Mesendoderm (in vitro differentiated cells): Measurements from ENCODE around the gene FMR1. TPM values are rescaled to one million over a fixed set of nuclear protein-coding genes. Genes with fewer than 3 reads are reported as not detected.

ENCODE experiments used
- DNase-seq: peaks from one replicate; pipeline ENCODE4 v3.0.0; 2013
- H2AK5ac ChIP-seq: 2 replicates; pipeline ENCODE4 v1.6.1; 2013; ENCODE audit warnings: low read length, inconsistent platforms
- H2BK120ac ChIP-seq: 2 replicates; pipeline ENCODE4 v1.6.1; 2013; ENCODE audit warnings: low read depth, mild to moderate bottlenecking, low read length, moderate library complexity, mixed read lengths
- H2BK15ac ChIP-seq: replicated peaks from 2 replicates; pipeline ENCODE4 v1.6.1; 2013; ENCODE audit warnings: low read depth, mild to moderate bottlenecking, moderate library complexity
- H2BK5ac ChIP-seq: 2 replicates; pipeline ENCODE4 v1.6.1; 2013; ENCODE audit warnings: low read length, inconsistent platforms
- H3K18ac ChIP-seq: 2 replicates; pipeline ENCODE4 v1.6.1; 2013; ENCODE audit warnings: mild to moderate bottlenecking, low read length, mixed read lengths
- H3K23ac ChIP-seq: one replicate; pipeline ENCODE4 v1.6.1; 2013; ENCODE audit warnings: low read length
- H3K27ac ChIP-seq: 2 replicates; pipeline ENCODE4 v1.5.1; 2013; ENCODE audit warnings: low read depth, mild to moderate bottlenecking, inconsistent platforms, low read length, moderate library complexity
- H3K27me3 ChIP-seq: 2 replicates; pipeline ENCODE4 v1.6.1; 2013; ENCODE audit warnings: low read length, control low read depth, mild to moderate bottlenecking, inconsistent platforms; ENCODE audit not compliant: insufficient read depth, poor library complexity
- H3K36me3 ChIP-seq: 2 replicates; pipeline ENCODE4 v1.6.1; 2013; ENCODE audit warnings: low read length, inconsistent platforms; ENCODE audit not compliant: control insufficient read depth, insufficient read depth
- H3K4ac ChIP-seq: one replicate; pipeline ENCODE4 v1.6.1; 2013; ENCODE audit warnings: low read depth, mild to moderate bottlenecking, low read length, moderate library complexity
- H3K4me1 ChIP-seq: 2 replicates; pipeline ENCODE4 v1.6.1; 2013; ENCODE audit warnings: low read depth, low read length, inconsistent platforms; ENCODE audit not compliant: control insufficient read depth
- H3K4me2 ChIP-seq: 2 replicates; pipeline ENCODE4 v1.6.1; 2013; ENCODE audit warnings: low read length
- H3K4me3 ChIP-seq: 2 replicates; pipeline ENCODE4 v1.5.1; 2013; ENCODE audit warnings: mild to moderate bottlenecking, low read length
- H3K56ac ChIP-seq: one replicate; pipeline ENCODE4 v1.6.1; 2013; ENCODE audit warnings: low read length
- H3K79me1 ChIP-seq: 2 replicates; pipeline ENCODE4 v1.6.1; 2013; ENCODE audit warnings: low read length, inconsistent platforms
- H3K79me2 ChIP-seq: 2 replicates; pipeline ENCODE4 v1.6.1; 2013; ENCODE audit warnings: mild to moderate bottlenecking, low read length; ENCODE audit not compliant: control insufficient read depth, insufficient read depth
- H3K9ac ChIP-seq: 2 replicates; pipeline ENCODE4 v1.6.1; 2013; ENCODE audit warnings: low read length, inconsistent platforms
- H4K5ac ChIP-seq: one replicate; pipeline ENCODE4 v1.6.1; 2013; ENCODE audit warnings: low read length
- H4K8ac ChIP-seq: one replicate; pipeline ENCODE4 v1.6.1; 2013; ENCODE audit warnings: low read depth, mild to moderate bottlenecking, control low read depth, low read length, moderate library complexity
- WGBS: extraction: QIAGEN DNeasy Blood & Tissue Kit; methylation state at CpG from one replicate; pipeline ENCODE4 v1.1.7; 2013; ENCODE audit warnings: low lambda C conversion rate, missing lambda C conversion rate; ENCODE audit not compliant: insufficient coverage; ENCODE audit errors: extremely low coverage; 5-methylcytosine and 5-hydroxymethylcytosine counted together
- polyA plus RNA-seq, 2 experiments: library from polyadenylated mRNA; stranded (reverse); fragments of 200-250 nt; gene quantifications; one replicate each; pipeline ENCODE4 v1.2.3, GENCODE V29; 2013

FMR1 gene
- 27.2 TPM for polyA plus RNA-seq (2013, experiment 1 of 2)
- 29.5 TPM for polyA plus RNA-seq (2013, experiment 2 of 2)

- Histone ChIP-seq H2AK5ac (no peak within 1 kb of the TSS), H3K79me2 (peaks cover 22% of the 10 kb centered on the region), H3K4me2 (peak within 1 kb of the TSS; percentile 46), H4K8ac (no peak within 1 kb of the TSS), H3K4me3 (peak within 1 kb of the TSS; percentile 70), H3K56ac (peak within 1 kb of the TSS; percentile 88), H3K36me3 (no peaks in the 10 kb centered on the region), H2BK120ac (no peak within 1 kb of the TSS), H2BK15ac (no peak within 1 kb of the TSS), H3K23ac (no peak within 1 kb of the TSS), H3K27me3 (no peaks in the 10 kb centered on the region), H3K18ac (peak within 1 kb of the TSS; percentile 80), H3K9ac (peak within 1 kb of the TSS; percentile 83), H3K79me1 (no peaks in the 10 kb centered on the region), H3K4me1 (no peaks in the 10 kb centered on the region), H3K27ac (peak within 1 kb of the TSS; percentile 93), H4K5ac (no peak within 1 kb of the TSS), H2BK5ac (no peak within 1 kb of the TSS), H3K4ac (no peak within 1 kb of the TSS)
- DNase-seq = peak; percentile 92
- WGBS = no CpG with 5 or more reads among the region's 66 CpGs
Observed at GRCh38 chrX:147911192-147912022, at the start of gene FMR1. FMR1 (plus strand) TSS chrX:147911919; CDS start chrX:147912180, 261 bp downstream.

- H3K79me1 ChIP-seq = no peaks in the 10 kb centered on the region
- no peak overlapping the region for H4K5ac ChIP-seq
- no peak overlapping the region for H3K27ac ChIP-seq
- no peak overlapping the region for H2BK120ac ChIP-seq
- no peak overlapping the region for H3K23ac ChIP-seq
- H3K79me2 ChIP-seq = no peaks in the 10 kb centered on the region
- no peaks in the 10 kb centered on the region for H3K4me1 ChIP-seq
- no peaks in the 10 kb centered on the region for H3K27me3 ChIP-seq
- DNase-seq = no peak
- no peak overlapping the region for H4K8ac ChIP-seq
- no peak overlapping the region for H3K4ac ChIP-seq
- no peak overlapping the region for H2BK5ac ChIP-seq
- no peaks in the 10 kb centered on the region for H3K36me3 ChIP-seq
- no peak overlapping the region for H3K56ac ChIP-seq
- H2BK15ac ChIP-seq = no peak overlapping the region
- H2AK5ac ChIP-seq = no peak overlapping the region
- WGBS = no CpG with 5 or more reads among the region's 7 CpGs
- no peak overlapping the region for H3K9ac ChIP-seq
- H3K4me3 ChIP-seq = no peak overlapping the region
- no peak overlapping the region for H3K18ac ChIP-seq
- H3K4me2 ChIP-seq = no peak overlapping the region
Observed at GRCh38 chrX:147875866-147876596, 35.7 kb upstream of the FMR1 start.

- Histone ChIP-seq H4K8ac (no peak overlapping the region), H3K27ac (no peak overlapping the region), H3K18ac (no peak overlapping the region), H4K5ac (no peak overlapping the region), H3K4me1 (no peaks in the 10 kb centered on the region), H3K36me3 (no peaks in the 10 kb centered on the region), H3K9ac (no peak overlapping the region), H3K4me3 (no peak overlapping the region), H2BK120ac (no peak overlapping the region), H2BK5ac (no peak overlapping the region), H2AK5ac (no peak overlapping the region), H3K4ac (no peak overlapping the region), H3K4me2 (no peak overlapping the region), H3K79me2 (no peaks in the 10 kb centered on the region), H2BK15ac (no peak overlapping the region), H3K23ac (no peak overlapping the region), H3K79me1 (no peaks in the 10 kb centered on the region), H3K27me3 (no peaks in the 10 kb centered on the region), H3K56ac (no peak overlapping the region)
- DNase-seq = no peak
- WGBS = no CpG with 5 or more reads among the region's 4 CpGs
Observed at GRCh38 chrX:147876849-147877646, 34.7 kb upstream of the FMR1 start.

GRCh38 chrX:147877726-147878125 is 34.0 kb upstream of the FMR1 start:
- Histone ChIP-seq H4K5ac (no peak overlapping the region), H2BK120ac (no peak overlapping the region), H3K79me1 (no peaks in the 10 kb centered on the region), H3K23ac (no peak overlapping the region), H4K8ac (no peak overlapping the region), H3K27ac (no peak overlapping the region), H3K4ac (no peak overlapping the region), H3K27me3 (no peaks in the 10 kb centered on the region), H2BK15ac (no peak overlapping the region), H3K79me2 (no peaks in the 10 kb centered on the region), H2AK5ac (no peak overlapping the region), H3K4me2 (no peak overlapping the region), H2BK5ac (no peak overlapping the region), H3K4me1 (no peaks in the 10 kb centered on the region), H3K4me3 (no peak overlapping the region), H3K9ac (no peak overlapping the region), H3K18ac (no peak overlapping the region), H3K56ac (no peak overlapping the region), H3K36me3 (no peaks in the 10 kb centered on the region)
- WGBS = no CpG with 5 or more reads among the region's 5 CpGs
- no peak for DNase-seq

GRCh38 chrX:147884958-147885357 is 26.8 kb upstream of the FMR1 start:
- Histone ChIP-seq H4K8ac (no peak overlapping the region), H3K27ac (no peak overlapping the region), H3K23ac (no peak overlapping the region), H3K27me3 (no peaks in the 10 kb centered on the region), H3K18ac (no peak overlapping the region), H2AK5ac (no peak overlapping the region), H3K9ac (no peak overlapping the region), H2BK15ac (no peak overlapping the region), H3K79me1 (no peaks in the 10 kb centered on the region), H3K4me1 (no peaks in the 10 kb centered on the region), H3K56ac (no peak overlapping the region), H2BK5ac (no peak overlapping the region), H4K5ac (no peak overlapping the region), H3K4me3 (no peak overlapping the region), H3K36me3 (no peaks in the 10 kb centered on the region), H3K4me2 (no peak overlapping the region), H3K4ac (no peak overlapping the region), H3K79me2 (no peaks in the 10 kb centered on the region), H2BK120ac (no peak overlapping the region)
- no CpG with 5 or more reads among the region's 2 CpGs for WGBS
- no peak for DNase-seq
